CD4-positive, alpha-beta T cell treated with Interleukin-2 at 100 ng/mL for 4 hours (primary cell): ENCODE results near the gene CROT.

Experiments used
- DNase-seq: peaks from one replicate; pipeline ENCODE4 v3.0.0-alpha.2; 2020; ENCODE audit warnings: low spot score

Gene CROT

DNA sequence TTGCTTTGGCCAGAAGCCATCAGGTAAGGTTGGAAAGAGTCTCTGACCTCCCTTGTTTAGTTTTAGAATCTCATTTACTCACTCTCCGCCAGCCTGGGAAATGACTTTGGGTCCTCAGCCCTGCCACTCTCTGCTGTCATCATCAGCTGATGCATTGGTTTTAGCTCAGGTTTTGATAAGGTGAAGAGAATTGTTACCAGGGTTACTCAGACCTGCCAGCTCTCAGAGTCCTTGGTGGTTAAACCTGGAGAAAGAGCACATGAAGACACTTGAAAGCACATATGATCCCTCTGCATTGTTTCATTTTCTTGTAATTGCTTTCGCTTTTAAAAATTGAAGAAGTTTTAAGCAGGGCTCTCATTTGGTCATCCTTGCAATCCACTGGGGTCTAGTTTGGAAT is 4.0 kb upstream of the CROT start:
- no peak for DNase-seq

DNA sequence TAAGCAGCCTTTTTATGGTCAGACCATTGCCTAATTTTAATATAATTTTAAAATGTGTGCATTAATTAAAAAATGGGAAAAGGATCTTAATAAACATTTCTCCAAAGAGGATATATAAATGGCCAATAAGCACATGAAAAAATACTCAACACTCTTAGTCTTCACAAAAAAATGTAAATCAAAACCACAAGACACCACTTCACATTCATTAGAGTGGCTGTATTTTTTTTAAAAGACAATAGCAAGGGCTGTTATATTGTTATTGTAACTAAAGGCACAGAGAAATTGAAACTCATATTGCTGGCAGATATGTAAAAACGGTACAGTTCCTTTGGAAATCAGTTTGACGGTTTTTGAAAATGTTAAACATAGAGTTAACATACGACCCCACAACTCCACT is 3.2 kb upstream of the CROT start:
- DNase-seq = no peak

DNA sequence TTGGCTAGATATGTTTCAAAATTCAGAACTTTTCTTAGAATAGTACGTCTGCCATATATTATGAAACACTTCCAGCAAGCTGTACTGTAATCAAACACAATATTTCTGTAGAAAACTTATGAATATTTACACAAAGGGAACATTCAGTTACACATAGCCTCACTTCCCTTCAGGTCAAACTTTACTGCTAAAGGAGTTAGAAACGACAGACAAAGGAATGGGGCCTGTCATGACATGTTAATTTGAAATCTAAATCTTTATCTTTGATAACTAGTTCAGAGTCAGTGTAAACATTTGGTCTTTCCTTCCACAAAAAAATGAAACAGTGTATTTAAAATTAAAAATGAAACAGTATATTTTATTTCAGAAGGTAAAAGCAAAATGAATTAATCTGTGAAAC is 1.0 kb upstream of the CROT start:
- DNase-seq = no peak

- DNase-seq = no peak
Observed at GRCh38 chr7:87345962-87346371, 503 bp downstream of the CROT start.

- DNase-seq = no peak
Observed at GRCh38 chr7:87347207-87347606, 1.7 kb downstream of the CROT start.

DNA sequence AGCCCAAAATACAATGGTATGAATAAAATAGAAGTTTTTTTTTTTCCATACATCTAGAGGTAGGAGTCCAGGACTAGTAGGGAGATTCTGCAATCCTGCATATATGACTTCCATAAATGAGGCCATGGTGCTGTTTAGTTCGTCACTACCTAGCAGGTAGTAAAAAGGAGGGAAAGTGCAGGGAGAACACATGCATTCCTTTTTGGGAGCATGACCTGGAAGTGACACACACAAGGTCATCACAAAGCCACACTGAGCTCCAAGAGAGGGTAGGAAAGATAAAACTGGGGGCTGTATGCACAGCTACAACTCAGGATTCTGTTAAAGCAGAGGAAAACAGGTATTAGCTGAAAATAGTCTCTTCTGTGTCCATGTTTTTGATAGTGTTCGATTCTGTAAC is 2.2 kb downstream of the CROT start:
- DNase-seq = no peak

GRCh38 chr7:87354749-87355148 is 9.3 kb downstream of the CROT start:
- no peak for DNase-seq

GRCh38 chr7:87356448-87356847 is 11.0 kb downstream of the CROT start:
- no peak for DNase-seq

DNA sequence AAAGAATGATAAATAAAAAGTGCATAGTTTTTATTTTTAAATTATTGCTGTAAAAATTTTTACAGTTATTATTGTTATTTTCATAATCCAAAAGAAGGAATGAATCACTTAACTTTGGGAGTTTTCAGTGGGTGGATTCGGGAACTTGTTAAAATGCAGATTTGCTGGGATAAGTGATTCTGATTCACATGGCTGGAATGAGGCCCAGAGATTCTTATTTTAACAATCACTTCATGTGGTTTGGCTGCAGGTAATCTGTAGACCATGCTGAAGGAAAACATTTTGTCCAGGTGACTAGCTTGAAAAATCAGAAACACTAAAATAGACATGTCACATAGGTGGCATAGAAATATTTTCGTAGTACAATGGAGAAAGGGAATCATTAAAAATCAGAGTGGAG is 13.9 kb downstream of the CROT start:
- DNase-seq = no peak

- DNase-seq = no peak
Observed at GRCh38 chr7:87361320-87361719, 15.9 kb downstream of the CROT start.

GRCh38 chr7:87363342-87363741 is 17.9 kb downstream of the CROT start:
- no peak for DNase-seq

DNA sequence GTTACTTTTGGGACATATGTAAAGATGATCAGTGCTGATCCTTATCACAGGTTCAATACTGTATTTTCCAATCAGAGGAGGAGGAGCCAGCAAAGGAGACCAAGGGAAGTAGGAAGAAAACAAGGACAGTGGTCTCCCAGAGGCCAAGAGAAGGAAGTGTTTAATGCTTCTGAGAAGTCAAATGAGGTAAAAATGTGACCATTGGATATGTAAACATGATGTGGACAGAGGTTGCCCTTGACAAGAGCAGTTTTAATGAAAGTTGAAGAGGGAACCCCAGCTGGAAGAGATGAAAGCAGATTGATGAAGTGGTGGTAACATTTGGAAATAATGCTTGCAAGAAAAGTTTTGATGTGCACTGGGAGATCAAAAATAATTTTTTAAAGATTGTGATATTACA is 18.8 kb downstream of the CROT start:
- no peak for DNase-seq

GRCh38 chr7:87369216-87369615 is 23.8 kb downstream of the CROT start:
- peak; percentile 58 for DNase-seq

GRCh38 chr7:87370660-87371180 is 25.3 kb downstream of the CROT start:
- DNase-seq = no peak

- DNase-seq = no peak
Observed at GRCh38 chr7:87375662-87376435, 30.4 kb downstream of the CROT start.

GRCh38 chr7:87380905-87381304 is 35.4 kb downstream of the CROT start:
- no peak for DNase-seq

DNA sequence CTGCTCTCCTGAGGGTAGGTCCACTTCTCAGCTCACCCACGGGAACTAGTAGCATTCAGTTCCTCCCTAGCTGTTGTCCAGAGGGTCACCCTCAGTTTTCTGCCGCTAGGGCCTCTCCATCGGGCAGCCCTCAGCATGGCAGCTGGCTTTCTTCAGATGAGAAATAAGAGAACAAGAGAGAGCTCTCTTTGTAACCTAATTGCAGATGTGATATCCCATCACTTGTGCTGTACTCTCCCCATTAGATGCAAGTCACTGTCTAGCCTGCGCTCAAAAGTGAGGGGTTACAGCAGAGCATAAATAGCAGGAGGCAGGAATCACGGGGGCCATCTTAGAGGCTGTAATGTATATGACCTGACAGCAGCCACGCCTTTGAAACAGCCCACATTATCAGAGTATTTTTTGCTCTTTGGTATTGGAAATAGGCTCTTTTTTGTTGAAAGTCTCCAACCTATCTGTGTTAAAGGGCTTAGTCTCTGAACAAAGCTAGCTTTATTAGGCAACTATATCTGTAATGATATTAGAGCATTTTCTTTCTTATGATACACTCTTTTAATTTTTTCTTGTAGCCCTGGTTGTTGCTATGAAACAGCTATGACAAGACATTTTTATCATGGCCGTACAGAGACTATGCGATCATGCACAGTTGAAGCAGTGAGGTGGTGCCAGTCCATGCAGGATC is 45.7 kb downstream of the CROT start:
- no peak for DNase-seq

GRCh38 chr7:87395442-87396020 is 50.1 kb downstream of the CROT start:
- DNase-seq = no peak

DNA sequence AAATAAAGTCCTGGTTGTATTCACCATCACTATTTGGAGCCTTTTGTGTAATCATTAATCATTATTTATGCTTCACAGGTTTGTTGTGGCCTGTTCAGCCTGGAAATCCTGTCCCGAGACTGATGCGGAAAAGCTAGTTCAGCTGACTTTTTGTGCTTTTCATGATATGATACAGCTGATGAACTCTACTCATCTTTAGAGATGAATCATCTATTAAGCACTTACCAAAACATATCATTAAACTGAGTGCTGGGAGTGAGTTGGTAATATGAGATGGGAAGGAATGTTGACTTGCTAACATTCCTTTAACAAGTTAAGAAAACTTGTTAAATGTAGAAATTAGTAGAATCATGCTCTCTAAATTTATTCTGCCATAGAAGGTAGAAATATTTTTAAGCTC is 53.0 kb downstream of the CROT start:
- DNase-seq = no peak

GRCh38 chr7:87404674-87405073 is 59.2 kb downstream of the CROT start:
- DNase-seq = no peak

- no peak for DNase-seq
Observed at GRCh38 chr7:87411186-87411585, 65.7 kb downstream of the CROT start.

- no peak for DNase-seq
Observed at GRCh38 chr7:87413029-87413428, 67.6 kb downstream of the CROT start.
